PC-9 (cell line): ENCODE results near the gene CDC26. TPM values are rescaled to one million over a fixed set of nuclear protein-coding genes. Genes with fewer than 3 reads are reported as not detected.

Experiments
- BruUV-seq: library from RNA; stranded (reverse); fragments of 400-500 nt; replicated peaks from 2 replicates; lab custom pipeline; 2021; lab: Mats Ljungman, UMichigan
- CTCF ChIA-PET: fragments of 300-600 bp; sonication (Branson Sonifier 250); formaldehyde crosslinking; loops from one replicate; lab custom pipeline; 2022; ENCODE audit warnings: antibody characterized with exemption; lab: Charles Lee
- POLR2A ChIA-PET: fragments of 300-600 bp; sonication (Branson Sonifier 250); formaldehyde crosslinking; loops from one replicate; lab custom pipeline; 2022; ENCODE audit warnings: antibody characterized with exemption; ENCODE audit not compliant: unreplicated experiment; lab: Charles Lee
- DNase-seq, 2 experiments: peaks; one replicate each; pipeline versions ENCODE4 v3.0.0 to v3.0.0-alpha.2; 2015 to 2022; ENCODE audit warnings: mixed read lengths in 1 of 2
- H2AFZ ChIP-seq: fragments of 200-600 bp; sonication (generic); 2 replicates; pipeline ENCODE4 v1.8.1; 2017; ENCODE audit warnings: antibody characterized with exemption
- H3F3A ChIP-seq: fragments of 200-600 bp; sonication (generic); 2 replicates; pipeline ENCODE4 v1.8.1; 2017; ENCODE audit warnings: antibody characterized with exemption, mild to moderate bottlenecking, low read depth; ENCODE audit not compliant: insufficient read depth
- H3K27ac ChIP-seq: fragments of 200-600 bp; sonication (generic); 2 replicates; pipeline ENCODE4 v1.6.1; 2016; ENCODE audit warnings: mixed run types
- H3K27me3 ChIP-seq: fragments of 200-600 bp; sonication (generic); 2 replicates; pipeline ENCODE4 v1.6.1; 2016; ENCODE audit warnings: low read depth, mixed run types; ENCODE audit not compliant: insufficient read depth
- H3K36me3 ChIP-seq: fragments of 200-600 bp; sonication (generic); 2 replicates; pipeline ENCODE4 v1.6.1; 2016; ENCODE audit warnings: low read depth, mixed run types
- H3K4me1 ChIP-seq: fragments of 200-600 bp; sonication (generic); replicated peaks from 2 replicates; pipeline ENCODE4 v1.6.1; 2016; ENCODE audit warnings: mixed run types; ENCODE audit not compliant: insufficient read depth
- H3K4me2 ChIP-seq: fragments of 200-600 bp; sonication (generic); 2 replicates; pipeline ENCODE4 v1.6.1; 2017; ENCODE audit warnings: mixed run types
- H3K4me3 ChIP-seq: fragments of 200-600 bp; sonication (generic); 2 replicates; pipeline ENCODE4 v1.6.1; 2016; ENCODE audit warnings: mixed run types
- H3K79me2 ChIP-seq: fragments of 200-600 bp; sonication (generic); 2 replicates; pipeline ENCODE4 v1.6.1; 2017; ENCODE audit warnings: low read depth, mixed run types
- H3K9me2 ChIP-seq: fragments of 200-600 bp; sonication (generic); 2 replicates; pipeline ENCODE4 v1.8.1; 2017; ENCODE audit warnings: mild to moderate bottlenecking; ENCODE audit not compliant: insufficient read depth
- H3K9me3 ChIP-seq: fragments of 200-600 bp; sonication (generic); 2 replicates; pipeline ENCODE4 v1.8.1; 2016; ENCODE audit warnings: low read depth; ENCODE audit not compliant: insufficient read depth
- H4K20me1 ChIP-seq: fragments of 200-600 bp; sonication (generic); 2 replicates; pipeline ENCODE4 v1.8.1; 2017; ENCODE audit not compliant: insufficient read depth
- CTCF ChIP-seq: fragments of 200-600 bp; sonication (generic); conservative IDR thresholded peaks from 2 replicates; pipeline ENCODE4 v1.6.1; 2017; ENCODE audit warnings: mixed run types, antibody characterized with exemption, mild to moderate bottlenecking, moderate library complexity
- EZH2 ChIP-seq: fragments of 200-600 bp; sonication (generic); IDR thresholded peaks from 2 replicates; pipeline ENCODE4 v1.8.0; 2017; ENCODE audit warnings: antibody characterized with exemption, low read depth
- intact Hi-C: fragments of 100-400 bp; cut with micrococcal nuclease; formaldehyde crosslinking; loops from one replicate; pipeline ENCODE4 v1.10.0; 2022; ENCODE audit not compliant: unreplicated experiment
- total RNA-seq: library from RNA; stranded (reverse); gene quantifications from 2 replicates; pipeline ENCODE4 v1.2.3, GENCODE V29; 2021

Gene CDC26
- total RNA-seq, 1 experiment from 2014 or later = 43.4 TPM

DNA sequence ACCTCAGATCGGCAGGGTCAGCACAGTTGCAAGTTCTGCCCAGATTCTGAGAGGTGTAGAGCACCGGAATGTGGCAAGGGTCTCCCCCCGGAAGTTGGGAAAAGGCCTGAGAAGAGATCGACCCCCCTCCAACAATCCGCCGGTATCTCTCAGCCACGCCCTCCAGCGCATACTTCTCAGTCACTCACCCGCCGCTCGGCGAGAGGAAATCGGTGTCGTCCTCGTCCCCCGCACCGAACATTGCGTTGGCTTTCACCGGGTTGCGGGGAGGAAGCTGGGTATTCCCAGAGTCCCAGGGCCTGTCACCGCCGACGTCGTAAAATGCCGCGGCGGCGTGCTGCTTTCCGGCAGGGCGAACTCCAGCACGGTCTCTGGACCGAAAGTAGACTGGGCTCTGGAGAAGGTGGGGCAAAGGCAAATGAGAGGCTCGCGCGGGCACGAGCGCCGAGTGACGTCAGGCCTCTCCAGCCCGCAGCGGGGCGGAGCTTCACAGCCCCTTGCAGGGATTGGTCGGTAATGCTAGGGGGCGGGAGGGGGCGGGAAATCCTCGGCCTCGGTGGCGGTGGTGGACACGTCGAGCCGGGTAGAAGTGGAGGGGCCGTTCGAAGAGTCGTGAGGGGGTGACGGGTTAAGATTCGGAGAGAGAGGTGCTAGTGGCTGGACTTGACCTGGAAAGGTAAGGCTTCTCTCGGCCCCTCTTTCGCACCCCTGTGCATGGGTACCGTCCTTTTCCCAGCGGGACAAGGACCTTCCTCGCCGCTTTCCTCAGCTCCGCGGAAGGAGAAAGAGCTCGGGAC is 54.2 kb downstream of the CDC26 start, which contains the start of the genes FKBP15 and SLC31A1:
FKBP15 (minus strand) TSS at position 275 of the 797 bp plus-strand sequence; CDS start at position 241, 34 bp downstream.
SLC31A1 (plus strand) TSS at position 542 of the 797 bp plus-strand sequence. CDS start 34,605 bp downstream, outside the sequence.
- intact Hi-C loops = loop anchor here (1.0 to 5.0 kb wide), 4 partner anchors 54 to 361 kb away; partner anchors contain the start of genes C9orf43, CDC26, POLE3 and PRPF4
- peaks cover 29% of the 10 kb centered on the region for H3K4me1 ChIP-seq
- no peak for TF ChIP-seq EZH2
- no peak for TF ChIP-seq CTCF
- peaks cover 60% of the 10 kb centered on the region for H3K79me2 ChIP-seq
- peak within 1 kb of the TSS; percentile 100 for H3K4me2 ChIP-seq
- H4K20me1 ChIP-seq = no peaks in the 10 kb centered on the region
- H3K9me2 ChIP-seq = no peaks in the 10 kb centered on the region
- peak within 1 kb of the TSS; percentile 99 for H2AFZ ChIP-seq
- H3K27ac ChIP-seq = peak within 1 kb of the TSS; percentile 51
- H3F3A ChIP-seq = no peaks in the 10 kb centered on the region; the same call in 1 of the 2 replicates
- ChIA-PET POLR2A (interaction anchor here (0.6 to 1.1 kb wide), 9 partner anchors 16 to 467 kb away, joined by 3 to 7 read pairs (median 3); partner anchors contain the start of genes C9orf43, CDC26, POLE3 and PRPF4), CTCF (interaction anchor here (0.6 to 2.2 kb wide), 6 partner anchors 49 to 887 kb away, joined by 3 to 9 read pairs (median 4); partner anchors contain the start of genes CDC26 and PRPF4)
- no peaks in the 10 kb centered on the region for H3K27me3 ChIP-seq
- H3K9me3 ChIP-seq = no peaks in the 10 kb centered on the region
- peak within 1 kb of the TSS; percentile 79 for H3K4me3 ChIP-seq
- DNase-seq = peak; percentile 95 to 99
- no TSS peak for BruUV-seq
- H3K36me3 ChIP-seq = peaks cover 4% of the 10 kb centered on the region; the same call in 1 of the 2 replicates

- H3K4me1 ChIP-seq = peaks cover 29% of the 10 kb centered on the region
- intact Hi-C loops = loop anchor here (1.0 to 5.0 kb wide), 4 partner anchors 54 to 362 kb away; partner anchors contain the start of genes C9orf43, CDC26, POLE3 and PRPF4
- H3F3A ChIP-seq = no peaks in the 10 kb centered on the region; the same call in 1 of the 2 replicates
- H2AFZ ChIP-seq = peak overlapping the region; percentile 99
- TF ChIP-seq EZH2 (no peak), CTCF (no peak)
- H3K9me3 ChIP-seq = no peaks in the 10 kb centered on the region
- peak overlapping the region; percentile 79 for H3K4me3 ChIP-seq
- CTCF ChIA-PET = interaction anchor here (0.6 to 2.2 kb wide), 3 partner anchors 49 to 373 kb away, joined by 5 to 9 read pairs (median 5); partner anchors contain the start of genes CDC26 and PRPF4
- no peaks in the 10 kb centered on the region for H4K20me1 ChIP-seq
- H3K27ac ChIP-seq = peak overlapping the region; percentile 51
- H3K27me3 ChIP-seq = no peaks in the 10 kb centered on the region
- peak overlapping the region; percentile 100 for H3K4me2 ChIP-seq
- H3K79me2 ChIP-seq = peaks cover 65% of the 10 kb centered on the region
- no peak for DNase-seq
- POLR2A ChIA-PET = interaction anchor here (0.6 to 0.8 kb wide), 5 partner anchors 70 to 504 kb away, joined by 3 to 6 read pairs (median 4); partner anchors contain the start of genes C9orf43, POLE3 and SLC31A2
- no peaks in the 10 kb centered on the region for H3K9me2 ChIP-seq
- TSS peak; percentile 71 for BruUV-seq
- peaks cover 4% of the 10 kb centered on the region; the same call in 1 of the 2 replicates for H3K36me3 ChIP-seq
Observed at GRCh38 chr9:113220467-113221002, 54.8 kb downstream of the CDC26 start.
